NCI-H345 treated with DMSO at 0.1 percent for 48 hours (cell line): ENCODE results near the gene CHML.

ENCODE experiments used
- DNase-seq: peaks from one replicate; lab custom pipeline; 2025; ENCODE audit not compliant: unreplicated experiment; lab: John Stamatoyannopoulos, UW

Gene CHML

DNA sequence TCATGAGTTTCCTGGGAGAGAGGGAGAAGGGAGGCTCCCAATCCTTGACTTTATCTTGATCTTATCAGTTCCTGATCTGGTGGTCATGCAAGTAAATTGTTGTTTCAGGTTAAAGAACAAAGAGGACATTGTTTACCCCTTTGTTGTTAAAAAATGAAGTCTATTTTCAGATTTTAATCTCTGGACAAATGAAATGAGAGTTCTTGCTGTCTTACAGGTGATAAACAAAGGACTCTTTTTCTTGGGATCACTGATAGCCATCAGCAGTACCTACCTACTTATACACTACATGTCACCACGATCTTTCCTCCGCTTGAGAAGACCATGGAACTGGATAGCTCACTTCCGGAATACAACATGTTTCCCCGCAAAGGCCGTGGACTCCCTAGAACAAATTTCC is 48.4 kb downstream of the CHML start:
- no peak for DNase-seq

GRCh38 chr1:241591317-241591716 is 48.9 kb downstream of the CHML start:
- DNase-seq = no peak

- no peak for DNase-seq
These were observed 49.5 kb downstream of the CHML start for GRCh38 chr1:241590719-241591118.
